ENCODE measurements around the gene TMEM219.

The TMEM219 gene

GRCh38 chr16:29983420-29984136 is 21.7 kb downstream of the TMEM219 start:
- DNase-seq, result no peak

DNA sequence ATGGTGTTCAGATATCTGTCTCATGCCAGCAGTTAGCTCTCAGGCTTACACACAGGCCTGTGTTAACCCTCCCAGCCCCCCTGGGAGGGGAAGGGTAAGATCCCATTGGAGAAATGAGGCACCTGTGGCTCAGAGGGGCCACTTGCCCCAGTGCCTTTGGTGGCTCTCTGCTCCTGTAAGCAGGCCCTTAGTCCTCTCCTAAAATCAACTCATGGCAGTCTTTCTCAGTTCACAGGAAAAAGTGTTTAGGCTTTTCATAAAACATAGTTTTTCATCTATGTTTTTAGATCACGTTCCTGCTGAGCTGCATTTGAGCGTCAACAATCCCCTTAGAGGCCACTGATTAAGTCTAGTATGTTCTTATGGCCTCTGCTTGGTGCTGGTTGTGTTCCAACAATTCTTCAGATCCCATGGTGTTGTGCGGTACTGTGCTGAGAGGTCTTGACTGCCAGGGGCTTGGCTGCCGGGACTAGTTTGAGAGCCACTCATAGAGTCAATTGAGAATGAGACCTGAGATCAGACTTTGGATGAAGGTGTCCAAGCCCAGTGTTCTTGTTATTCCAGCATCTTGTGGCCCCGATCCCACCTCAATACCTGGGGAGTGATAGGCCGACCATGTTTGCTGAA is 22.4 kb downstream of the TMEM219 start:
- no peak for DNase-seq

DNA sequence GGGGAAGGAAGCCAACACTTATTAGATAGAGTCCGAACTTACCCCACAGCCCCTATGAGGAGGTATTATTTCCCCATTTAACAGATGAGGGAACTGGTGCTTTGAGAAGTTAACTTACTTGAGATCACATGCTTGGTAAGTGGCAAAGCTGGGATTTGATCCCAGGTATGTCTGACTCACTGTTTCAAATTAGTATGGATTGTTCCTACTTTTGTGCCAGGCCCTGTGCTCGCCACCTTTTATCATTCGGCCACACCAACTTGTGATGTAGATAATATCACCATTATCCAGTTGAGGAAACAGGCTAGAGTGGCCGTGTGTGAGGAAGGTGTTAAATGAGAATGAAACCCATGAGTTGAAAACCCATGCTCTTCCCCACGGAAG is 22.9 kb downstream of the TMEM219 start:
- DNase-seq, result no peak

DNA sequence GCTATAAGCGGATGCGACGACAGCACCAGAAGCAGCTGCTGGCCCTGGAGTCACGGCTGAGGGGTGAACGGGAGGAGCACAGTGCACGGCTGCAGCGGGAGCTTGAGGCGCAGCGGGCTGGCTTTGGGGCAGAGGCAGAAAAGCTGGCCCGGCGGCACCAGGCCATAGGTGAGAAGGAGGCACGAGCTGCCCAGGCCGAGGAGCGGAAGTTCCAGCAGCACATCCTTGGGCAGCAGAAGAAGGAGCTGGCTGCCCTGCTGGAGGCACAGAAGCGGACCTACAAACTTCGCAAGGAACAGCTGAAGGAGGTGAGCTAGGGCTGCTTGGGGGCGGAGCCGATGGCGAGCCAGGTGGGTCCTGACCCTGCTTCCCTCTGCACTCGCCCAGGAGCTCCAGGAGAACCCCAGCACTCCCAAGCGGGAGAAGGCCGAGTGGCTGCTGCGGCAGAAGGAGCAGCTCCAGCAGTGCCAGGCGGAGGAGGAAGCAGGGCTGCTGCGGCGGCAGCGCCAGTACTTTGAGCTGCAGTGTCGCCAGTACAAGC is 23.5 kb downstream of the TMEM219 start:
- no peak for DNase-seq

GRCh38 chr16:29986231-29986630 is 24.4 kb downstream of the TMEM219 start:
- no peak for DNase-seq

GRCh38 chr16:29986931-29987330 is 25.1 kb downstream of the TMEM219 start:
- DNase-seq, result no peak

GRCh38 chr16:29987371-29988085 is 25.6 kb downstream of the TMEM219 start:
- no peak for DNase-seq

GRCh38 chr16:29988346-29989075 is 26.6 kb downstream of the TMEM219 start:
- no peak for DNase-seq

DNA sequence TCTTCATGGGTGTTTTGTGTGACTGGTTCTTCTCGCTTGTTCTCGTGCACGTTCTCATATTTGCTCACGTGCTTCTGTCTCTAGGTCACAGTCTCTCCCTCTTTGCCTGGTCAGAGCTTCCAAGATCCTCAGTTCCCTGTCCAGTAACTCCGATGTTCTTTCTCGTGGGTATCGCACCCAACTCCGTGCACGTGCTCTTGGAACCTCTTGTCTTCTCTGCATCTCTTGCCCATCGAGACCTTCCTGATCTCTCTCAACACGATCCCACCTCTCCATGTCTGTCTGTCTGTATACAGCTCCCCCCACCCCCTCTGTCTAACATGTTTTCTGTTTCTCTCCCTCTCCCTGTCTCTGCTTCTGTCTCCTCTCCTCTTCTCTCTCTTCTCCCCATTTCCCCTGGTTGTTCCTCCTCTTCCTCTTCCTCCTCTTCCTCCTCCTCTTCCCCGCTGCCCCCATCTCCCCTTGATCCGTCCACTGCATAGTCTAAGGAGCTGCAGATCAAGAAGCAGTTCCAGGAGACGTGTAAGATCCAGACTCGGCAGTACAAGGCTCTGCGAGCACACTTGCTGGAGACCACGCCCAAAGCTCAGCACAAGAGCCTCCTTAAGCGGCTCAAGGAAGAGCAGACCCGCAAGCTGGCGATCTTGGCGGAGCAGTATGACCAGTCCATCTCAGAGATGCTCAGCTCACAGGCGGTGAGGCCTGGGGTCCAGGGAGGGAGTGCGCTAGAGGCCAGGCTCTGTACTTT is 27.4 kb downstream of the TMEM219 start:
- no peak for DNase-seq

DNA sequence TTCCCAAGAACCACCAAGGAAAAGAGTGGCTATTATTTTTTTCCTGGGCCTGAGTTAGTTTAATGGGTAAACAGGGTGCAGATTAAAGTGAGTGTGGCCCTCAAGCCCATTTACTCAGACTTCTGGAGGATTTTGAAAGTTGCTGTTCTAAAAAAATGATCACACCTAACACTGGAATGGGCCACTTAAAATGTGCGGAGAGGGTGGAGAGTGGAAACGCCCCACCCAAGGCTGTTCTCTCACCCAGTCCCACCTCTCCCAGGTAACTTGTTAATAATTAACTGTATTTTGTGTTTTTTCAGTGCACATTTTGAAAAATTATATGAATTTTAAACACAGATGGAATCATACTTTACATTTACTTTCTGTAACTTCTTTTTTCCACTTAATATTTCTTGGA is 28.2 kb downstream of the TMEM219 start:
- no peak for DNase-seq

DNA sequence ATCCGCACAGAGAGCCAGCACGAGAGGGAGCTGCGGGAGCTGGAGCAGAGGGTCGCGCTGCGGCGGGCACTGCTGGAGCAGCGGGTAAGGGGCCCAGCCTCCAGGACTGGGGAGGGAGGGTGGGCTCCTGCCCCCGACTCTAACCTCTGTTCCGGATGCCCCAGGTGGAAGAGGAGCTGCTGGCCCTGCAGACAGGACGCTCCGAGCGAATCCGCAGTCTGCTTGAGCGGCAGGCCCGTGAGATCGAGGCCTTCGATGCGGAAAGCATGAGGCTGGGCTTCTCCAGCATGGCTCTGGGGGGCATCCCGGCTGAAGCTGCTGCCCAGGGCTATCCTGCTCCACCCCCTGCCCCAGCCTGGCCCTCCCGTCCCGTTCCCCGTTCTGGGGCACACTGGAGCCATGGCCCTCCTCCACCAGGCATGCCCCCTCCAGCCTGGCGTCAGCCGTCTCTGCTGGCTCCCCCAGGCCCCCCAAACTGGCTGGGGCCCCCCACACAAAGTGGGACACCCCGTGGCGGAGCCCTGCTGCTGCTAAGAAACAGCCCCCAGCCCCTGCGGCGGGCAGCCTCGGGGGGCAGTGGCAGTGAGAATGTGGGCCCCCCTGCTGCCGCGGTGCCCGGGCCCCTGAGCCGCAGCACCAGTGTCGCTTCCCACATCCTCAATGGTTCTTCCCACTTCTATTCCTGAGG is 29.1 kb downstream of the TMEM219 start:
- no peak for DNase-seq

DNA sequence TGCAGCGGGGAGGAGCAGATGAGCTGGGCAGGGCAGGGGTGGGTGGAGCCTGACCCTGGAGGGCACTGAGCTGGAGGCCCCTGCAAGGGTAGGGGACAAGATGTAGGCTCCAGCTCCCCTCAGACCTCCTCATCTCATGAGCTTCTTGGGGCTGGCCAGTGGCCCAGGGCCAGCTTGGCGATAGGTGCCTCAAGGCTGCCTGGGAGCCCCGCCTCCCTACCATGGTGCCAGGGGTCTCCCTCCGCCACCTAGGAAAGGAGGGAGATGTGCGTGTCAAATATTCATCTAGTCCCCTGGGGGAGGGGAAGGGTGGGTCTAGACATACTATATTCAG is 29.7 kb downstream of the TMEM219 start:
- no peak for DNase-seq

GRCh38 chr16:29992344-29992967 is 30.6 kb downstream of the TMEM219 start:
- peak; percentile 37 for DNase-seq

- DNase-seq, result no peak
Measured at GRCh38 chr16:29993191-29993902, 31.5 kb downstream of the TMEM219 start.

DNA sequence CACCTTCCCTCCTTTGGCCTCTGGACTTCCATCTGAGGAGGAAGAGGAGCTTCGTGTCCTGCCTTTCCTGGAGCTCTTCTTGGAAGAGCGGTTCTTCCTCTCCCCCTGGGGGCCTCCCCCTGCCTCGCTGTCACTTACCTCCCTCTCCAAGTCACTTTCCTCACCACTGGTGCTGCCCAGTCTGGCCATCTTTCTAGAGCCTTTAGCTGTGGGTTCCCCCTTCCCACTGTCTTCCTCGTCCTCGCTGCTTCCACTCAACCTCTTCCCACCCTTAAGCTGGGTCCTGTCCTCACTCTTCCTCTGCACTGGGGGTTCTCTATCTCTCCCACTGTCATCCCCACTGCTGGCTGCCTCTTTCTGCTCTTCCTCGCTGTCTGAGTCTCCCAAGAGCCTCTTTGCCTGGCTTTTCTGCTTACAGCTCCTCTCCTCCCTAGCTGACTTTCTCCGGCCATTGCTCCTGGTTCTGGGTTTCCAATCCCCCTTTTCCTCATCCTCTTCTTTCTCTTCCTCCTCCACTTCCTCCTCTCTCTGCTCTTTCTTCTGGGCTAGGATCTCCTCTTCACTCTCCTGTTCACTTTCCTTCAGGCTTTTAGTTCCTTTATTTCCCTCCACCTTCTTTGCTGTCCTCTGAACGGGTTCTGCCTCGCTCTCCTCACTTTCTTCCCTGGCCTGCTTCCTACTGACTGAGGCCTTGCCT is 32.2 kb downstream of the TMEM219 start:
- peak; percentile 36 for DNase-seq

DNA sequence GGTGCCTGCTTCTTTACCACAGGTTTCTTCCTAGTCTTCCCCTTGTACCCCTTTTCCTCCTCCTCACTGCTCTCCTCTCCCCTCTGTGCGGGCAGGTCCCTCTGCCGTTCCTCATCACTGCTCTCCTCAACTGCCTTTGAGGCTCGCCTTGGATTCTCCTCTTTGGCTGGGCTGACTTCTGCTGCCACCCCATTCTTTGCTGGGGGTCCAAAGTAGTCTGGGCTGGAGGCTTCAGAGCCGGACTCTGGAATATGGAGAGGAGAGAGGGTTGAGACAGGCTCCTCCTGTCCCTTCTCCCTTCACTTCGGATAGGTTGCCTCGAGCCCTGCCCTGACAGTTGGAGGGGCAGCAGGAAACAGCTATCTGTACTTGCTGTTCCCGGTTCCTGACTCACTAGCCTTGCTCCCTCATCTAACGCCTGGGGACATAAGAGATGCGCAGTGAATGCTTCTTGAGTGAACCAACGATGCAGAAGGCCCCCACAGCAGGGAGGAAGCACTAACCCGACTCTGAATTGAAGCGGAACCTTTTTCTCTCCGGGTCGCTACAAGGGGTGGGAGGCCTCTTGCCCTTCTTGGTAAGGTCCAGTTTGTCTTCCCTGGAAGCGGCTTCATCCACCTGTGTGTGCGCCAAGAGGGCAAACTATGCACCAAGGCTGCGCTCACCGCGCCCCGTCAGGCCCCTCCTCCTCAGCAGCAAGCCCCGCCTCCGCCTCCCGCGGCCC is 32.9 kb downstream of the TMEM219 start:
- peak; percentile 81 for DNase-seq

DNA sequence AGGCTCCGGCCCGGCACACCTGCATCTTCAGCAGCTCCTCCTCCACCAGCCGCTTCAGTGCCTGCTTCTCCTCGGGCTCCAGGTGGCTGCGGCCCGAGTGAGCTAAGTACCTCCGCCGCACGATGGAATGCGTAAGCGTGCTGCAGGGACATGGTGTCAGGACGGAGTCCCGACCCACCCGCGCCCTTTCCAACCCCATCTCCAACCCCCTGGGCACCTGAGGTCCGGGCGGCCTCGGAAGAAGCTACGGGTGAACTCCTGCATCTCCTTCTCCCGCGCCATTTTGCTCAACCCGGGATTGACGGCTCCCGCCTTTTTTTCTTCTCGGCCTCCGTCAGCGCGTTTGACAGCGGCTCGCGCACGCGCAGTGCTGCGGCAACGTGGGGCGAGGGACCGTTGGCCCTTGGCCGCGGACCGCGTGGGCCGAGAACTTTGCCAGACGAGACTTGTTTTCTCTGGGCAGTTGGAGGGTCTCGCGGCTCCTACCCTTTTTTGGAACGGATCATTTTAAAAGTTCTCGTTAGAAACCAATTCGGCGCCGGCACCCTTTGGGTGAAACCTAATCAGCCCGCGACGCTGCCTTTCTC is 33.5 kb downstream of the TMEM219 start, which contains the start of gene HIRIP3:
Gene HIRIP3, minus strand, starts transcription at position 294 of the 587 bp plus-strand sequence. Its CDS starts 12 bp downstream, at position 282.
- DNase-seq, result peak; percentile 95

DNA sequence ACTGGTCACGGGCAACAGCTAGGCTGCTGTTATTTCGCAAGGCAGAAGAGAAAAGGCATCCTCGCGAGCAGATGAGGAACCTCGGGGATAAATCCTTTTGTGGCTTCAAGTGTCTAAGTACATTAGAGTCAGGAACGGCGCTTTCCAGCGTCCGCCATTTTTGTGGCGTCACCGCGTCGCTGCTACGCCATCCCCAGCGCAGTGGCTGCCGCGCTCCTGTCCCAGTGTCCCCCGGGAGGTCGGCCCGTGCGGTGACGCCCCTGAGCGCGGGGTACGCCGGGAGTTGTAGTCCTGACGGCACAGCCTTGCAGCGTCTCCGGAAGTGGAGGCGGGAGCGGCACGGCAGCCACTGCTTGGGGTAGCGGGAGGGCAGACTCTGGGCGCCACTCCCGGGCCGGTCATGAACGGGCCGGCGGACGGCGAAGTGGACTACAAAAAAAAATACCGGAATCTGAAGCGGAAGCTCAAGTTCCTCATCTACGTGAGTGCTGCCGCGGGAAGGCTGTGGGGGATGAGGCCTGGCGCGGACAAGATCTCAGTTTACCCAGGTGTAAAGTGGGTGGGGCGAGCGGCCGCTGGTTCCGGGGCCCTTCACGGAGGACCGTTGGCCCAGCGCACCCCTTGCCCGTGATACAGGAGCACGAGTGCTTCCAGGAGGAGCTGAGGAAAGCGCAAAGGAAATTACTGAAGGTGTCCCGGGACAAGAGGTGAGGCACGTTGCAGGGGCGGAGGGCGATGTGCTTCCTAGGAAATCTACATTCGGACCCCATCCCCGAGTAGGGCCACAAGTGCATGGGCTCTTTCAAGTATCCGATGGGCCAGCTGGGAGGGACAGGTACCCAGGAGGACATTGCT is 34.3 kb downstream of the TMEM219 start, which contains the start of gene INO80E:
Gene INO80E, plus strand, starts transcription at position 331 of the 855 bp plus-strand sequence. Its CDS starts 70 bp downstream, at position 401.
- DNase-seq, result peak; percentile 99
